T-helper 1 cell treated with Interleukin-12 subunit alpha and Interleukin-12 subunit beta and Interleukin-4 antibody, amounts not matched to agents 30 ng/mL and 1 ng/mL, for 36 hours (primary cell): Measurements from ENCODE around the gene PSMC5. TPM values are rescaled to one million over a fixed set of nuclear protein-coding genes. Genes with fewer than 3 reads are reported as not detected.

Experiments used
- intact Hi-C: fragments of 100-400 bp; cut with micrococcal nuclease; formaldehyde crosslinking; loops from one replicate; pipeline ENCODE4 v1.15.1; 2024
- total RNA-seq: library from RNA; stranded (reverse); gene quantifications from 2 replicates; pipeline ENCODE4 v1.2.3, GENCODE V29; 2022

The PSMC5 gene
- total RNA-seq, 1 donor from 2014 or later, result 169 TPM

DNA sequence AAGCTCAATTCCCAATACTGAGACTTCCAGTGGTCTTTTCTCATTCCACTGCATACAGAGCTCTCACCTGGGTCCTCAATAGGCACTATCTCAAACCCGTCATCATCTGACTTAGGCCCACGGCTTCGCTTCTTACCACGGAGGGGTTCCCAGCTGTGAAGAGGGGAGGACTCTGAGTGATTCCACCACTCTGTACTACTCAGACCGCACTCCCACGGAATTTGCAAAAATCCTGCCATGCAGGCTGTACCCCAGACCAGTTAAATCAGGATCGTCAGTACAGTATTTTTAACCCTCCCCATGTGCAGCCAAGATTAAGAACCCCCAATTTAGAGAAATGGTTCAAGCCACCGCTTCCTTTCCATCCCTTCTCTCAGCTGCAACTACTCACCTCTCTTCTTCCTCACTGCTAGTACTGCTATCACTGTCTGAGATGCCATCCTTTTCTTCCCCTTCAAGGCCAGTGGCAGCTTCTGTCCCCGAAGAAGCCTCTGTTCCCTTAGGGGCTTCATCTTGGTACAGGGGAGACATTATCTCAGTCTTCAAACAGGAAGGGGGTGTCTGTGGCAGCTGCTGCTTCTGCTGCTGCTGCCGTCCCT, 6.2 kb upstream of the PSMC5 start:
- intact Hi-C loops, result no loop called here

DNA sequence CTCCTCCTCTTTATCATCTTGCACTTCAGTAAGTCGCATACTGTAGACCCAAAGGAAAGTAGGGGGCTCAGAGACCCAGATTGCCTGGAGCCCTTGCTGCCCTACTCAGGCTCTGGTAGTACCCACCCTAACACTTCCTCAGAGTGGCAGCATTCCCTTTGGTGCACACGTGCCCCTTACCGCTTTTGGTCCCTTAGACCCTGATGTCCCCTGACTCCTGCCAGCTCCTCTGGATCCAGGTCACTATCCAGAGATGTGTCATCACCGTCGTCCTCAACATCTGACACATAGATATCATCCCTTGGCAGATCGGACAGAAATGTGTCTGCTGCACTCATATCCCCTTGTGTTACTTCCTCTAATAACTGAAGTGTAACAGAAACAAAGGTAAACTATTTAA, 5.4 kb upstream of the PSMC5 start:
- intact Hi-C loops, result no loop called here

DNA sequence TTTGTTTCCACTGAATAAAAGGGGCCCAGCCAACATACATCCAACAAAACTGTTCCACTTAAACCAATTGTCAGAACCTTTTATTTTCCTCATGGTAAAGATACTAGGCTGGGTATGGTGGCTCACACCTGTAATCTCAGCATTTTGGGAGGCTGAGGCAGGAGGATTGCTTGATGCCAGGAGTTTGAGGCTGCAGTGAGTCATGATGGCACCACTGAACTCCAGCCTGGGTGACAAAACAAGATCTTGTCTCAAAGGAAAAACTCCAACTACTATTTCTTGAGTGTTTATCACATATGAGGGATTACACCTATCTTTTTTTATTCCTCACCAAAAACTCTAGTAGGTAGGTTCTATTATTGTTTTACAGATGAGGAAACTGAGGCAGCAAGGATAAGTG, 4.7 kb upstream of the PSMC5 start:
- intact Hi-C loops, result no loop called here

DNA sequence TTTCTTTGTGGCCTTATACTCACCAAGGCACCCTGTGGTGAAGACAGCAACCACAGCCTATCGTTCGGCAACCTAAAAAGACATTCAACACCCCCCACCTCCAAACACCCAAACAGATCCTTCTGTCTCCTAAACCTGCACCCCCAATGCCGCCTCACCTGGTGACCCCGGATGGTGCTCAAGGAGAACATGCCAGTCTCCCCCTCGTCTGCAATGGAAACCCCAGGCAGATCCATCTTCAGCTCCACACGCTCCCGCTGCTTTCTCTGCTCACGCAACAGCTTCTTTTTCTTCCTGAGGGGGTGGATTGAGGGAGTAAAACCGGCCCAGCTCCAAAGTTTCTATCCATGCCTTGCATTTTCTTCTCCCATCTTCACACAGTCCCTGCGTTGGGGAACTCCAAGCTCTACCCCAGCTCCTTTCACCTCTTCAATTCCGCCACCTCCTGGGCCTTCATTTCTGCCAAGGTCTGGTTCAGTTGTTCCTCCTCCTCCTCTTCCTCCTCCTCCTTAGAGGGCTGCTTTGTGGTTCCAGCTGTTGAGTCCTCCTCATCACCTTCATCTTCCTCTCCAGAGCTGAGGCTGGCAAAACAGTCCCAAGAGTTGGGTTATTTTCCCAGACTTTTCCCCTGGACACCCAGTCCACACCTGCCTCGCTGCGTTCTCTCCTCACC, 3.4 kb upstream of the PSMC5 start:
- intact Hi-C loops, result no loop called here

DNA sequence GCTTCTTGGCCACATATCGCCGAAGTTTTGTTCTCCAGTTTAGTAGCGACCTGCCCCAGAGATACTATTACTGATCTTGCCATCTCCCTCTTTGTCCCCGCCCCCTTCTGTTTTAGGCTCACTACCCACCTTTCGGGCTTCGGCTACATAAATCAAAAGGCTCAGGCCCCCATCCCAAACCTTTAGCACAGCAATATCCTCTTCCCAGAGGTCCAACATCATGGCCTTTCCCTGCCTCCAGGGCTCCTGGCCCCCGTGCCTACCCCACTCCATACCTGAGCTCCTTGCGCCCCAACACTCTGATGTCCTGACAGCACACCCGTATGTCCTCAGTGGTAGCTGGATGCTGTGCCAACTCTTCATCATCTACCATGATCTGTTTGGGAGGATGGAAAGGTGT, 2.9 kb upstream of the PSMC5 start:
- intact Hi-C loops, result no loop called here

DNA sequence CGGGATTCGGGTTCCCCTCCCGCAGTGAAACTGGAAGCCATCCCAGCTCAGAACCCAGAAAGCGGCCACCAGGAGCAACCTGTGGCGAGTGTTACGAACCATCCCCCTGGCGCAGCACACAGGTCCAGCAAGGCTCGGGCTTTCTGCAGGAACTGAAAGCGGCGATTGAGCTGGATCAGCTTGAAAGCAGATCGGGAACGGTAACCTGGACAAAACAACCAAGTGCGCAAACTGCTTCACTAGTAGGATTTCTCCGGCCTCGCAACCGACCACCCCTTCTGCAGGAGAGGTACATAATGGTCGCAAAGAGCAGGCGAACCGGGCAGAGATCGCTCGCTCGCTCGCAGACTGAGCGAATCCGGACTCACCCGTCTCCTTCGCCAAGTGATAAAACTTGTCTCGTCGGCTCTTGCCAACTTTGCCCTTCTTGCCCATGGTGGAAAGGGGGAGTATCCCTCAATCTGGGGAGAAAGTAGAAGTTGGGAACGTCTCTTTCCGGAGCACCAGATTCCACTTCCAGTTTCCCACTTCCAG, 696 bp upstream of the PSMC5 start:
- intact Hi-C loops, result loop anchor here (1.0 to 5.0 kb wide), 11 partner anchors 9 to 678 kb away; partner anchors contain the start of genes CCDC47, DCAF7, MAP3K3 and STRADA

DNA sequence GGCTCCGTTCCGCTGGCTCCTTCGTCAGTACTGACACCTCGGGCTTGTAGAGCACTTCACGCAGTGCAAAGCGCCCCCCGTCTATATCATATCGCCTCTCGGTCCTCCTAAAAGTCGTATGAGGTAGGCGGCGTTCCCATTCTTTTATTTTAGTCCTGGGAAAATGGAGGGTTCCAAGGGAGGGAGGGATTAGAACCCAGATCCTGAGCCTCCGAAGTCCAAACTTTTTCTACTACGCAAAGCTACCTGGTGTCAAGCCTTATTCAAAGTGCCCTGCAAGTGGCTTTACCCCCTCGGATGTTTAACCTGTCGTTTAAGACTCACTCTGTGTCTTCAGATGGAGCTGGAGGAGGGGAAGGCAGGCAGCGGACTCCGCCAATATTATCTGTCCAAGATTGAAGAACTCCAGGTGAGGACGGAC, 580 bp downstream of the PSMC5 start:
- intact Hi-C loops, result loop anchor here (1.0 to 5.0 kb wide), 11 partner anchors 7 to 677 kb away; partner anchors contain the start of genes CCDC47, DCAF7, MAP3K3 and STRADA

DNA sequence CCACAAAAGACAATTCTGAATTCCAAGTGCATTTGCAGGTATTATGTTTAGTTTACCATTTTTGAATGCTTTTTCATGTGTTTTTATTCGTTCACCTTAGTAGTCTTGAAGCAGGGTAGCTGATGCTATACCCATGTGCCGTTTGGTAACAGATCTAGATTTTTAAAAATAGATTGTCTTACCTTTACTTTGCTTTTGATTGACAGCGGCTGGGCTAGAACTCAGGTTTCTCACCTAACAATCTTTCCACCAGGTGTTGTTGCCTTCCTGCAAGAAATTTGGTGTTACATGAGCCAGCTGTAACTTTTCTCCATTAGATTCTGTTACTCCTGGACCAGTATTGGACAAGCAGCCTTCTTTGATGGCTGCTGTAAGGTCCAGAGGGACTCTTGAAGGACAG, 1.7 kb downstream of the PSMC5 start:
- intact Hi-C loops, result loop anchor here (5.0 kb wide), 1 partner anchor 402 kb away; no protein-coding TSS in a partner anchor

DNA sequence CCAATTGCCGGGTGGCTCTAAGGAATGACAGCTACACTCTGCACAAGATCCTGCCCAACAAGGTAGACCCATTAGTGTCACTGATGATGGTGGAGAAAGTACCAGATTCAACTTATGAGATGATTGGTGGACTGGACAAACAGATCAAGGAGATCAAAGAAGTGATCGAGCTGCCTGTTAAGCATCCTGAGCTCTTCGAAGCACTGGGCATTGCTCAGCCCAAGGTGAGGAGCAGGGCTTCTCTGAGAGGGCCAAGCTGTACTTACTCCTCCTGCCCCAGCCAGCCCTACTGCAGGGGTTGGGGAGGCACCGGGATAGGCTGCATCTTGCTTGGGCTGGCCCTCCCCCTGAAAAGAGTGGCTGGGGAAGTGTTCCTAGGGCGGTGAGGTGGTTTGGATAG, 3.0 kb downstream of the PSMC5 start:
- intact Hi-C loops, result no loop called here

DNA sequence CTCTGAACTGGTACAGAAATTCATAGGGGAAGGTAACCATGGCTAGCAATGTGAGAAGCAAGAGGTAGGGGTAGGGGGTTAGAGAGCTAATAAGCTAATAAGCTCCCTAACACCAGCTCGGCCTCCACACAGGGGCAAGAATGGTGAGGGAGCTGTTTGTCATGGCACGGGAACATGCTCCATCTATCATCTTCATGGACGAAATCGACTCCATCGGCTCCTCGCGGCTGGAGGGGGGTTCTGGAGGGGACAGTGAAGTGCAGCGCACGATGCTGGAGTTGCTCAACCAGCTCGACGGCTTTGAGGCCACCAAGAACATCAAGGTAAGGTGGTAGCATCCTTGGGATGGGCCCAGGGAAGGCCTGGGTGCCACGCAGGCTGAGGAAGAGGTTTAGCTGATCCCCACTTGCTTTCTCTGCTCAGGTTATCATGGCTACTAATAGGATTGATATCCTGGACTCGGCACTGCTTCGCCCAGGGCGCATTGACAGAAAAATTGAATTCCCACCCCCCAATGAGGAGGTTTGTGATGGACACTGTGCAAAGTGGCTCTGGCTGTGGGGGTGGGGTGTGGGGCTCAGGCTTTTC, 3.8 kb downstream of the PSMC5 start:
- intact Hi-C loops, result loop anchor here (1.0 kb wide), 1 partner anchor 8 kb away; no protein-coding TSS in a partner anchor

DNA sequence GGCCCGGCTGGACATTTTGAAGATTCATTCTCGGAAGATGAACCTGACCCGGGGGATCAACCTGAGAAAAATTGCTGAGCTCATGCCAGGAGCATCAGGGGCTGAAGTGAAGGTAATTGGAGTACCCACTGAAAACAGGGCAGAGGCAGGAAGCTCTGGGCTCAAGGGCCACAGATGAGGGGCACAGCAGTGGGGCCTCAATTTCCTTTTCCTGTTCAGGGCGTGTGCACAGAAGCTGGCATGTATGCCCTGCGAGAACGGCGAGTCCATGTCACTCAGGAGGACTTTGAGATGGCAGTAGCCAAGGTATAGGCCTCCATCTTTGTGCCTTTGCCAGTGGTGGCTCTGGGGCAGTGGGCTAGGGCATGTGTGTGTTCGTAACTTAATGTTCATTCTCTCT, 4.3 kb downstream of the PSMC5 start:
- intact Hi-C loops, result loop anchor here (1.0 kb wide), 1 partner anchor 8 kb away; no protein-coding TSS in a partner anchor

DNA sequence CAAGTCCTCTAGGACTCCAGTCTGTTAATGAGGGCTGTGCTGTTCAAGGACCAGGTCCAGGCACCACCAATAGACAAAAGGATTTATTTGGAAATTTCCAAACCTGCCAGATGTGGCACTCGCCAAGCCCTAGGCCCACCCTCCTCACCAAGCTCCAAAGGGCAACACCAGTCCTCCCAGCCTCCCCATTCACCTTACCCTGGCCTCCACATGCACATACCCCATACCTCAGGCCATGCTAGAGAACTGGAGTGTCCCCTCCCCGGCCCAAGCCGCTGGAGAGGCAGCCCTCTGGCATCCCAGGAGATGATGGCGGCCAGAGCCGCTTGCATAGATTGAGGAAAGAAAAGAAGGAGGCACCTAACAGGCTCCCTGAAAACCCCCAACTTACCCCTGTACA, 4.8 kb downstream of the PSMC5 start:
- intact Hi-C loops, result no loop called here

DNA sequence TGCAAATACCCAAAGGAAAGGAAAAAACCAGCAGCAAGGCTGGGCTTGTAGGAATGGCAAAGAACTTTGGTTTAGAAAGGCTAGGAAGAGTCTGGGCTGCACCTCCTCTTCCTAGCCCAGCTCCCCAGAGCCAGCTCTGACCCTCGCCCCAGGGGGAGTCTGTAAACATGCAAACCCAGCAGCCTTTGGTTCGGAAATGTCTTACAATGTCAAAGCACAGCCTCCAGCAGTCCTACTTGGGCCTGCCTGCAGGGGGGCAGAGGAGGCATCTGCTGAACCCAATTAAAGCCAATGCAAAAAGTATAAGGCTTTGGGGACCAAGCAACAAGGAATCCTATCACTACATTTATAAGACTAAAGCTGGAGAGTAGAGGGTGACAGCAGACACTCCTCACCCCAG, 5.2 kb downstream of the PSMC5 start:
- intact Hi-C loops, result no loop called here

DNA sequence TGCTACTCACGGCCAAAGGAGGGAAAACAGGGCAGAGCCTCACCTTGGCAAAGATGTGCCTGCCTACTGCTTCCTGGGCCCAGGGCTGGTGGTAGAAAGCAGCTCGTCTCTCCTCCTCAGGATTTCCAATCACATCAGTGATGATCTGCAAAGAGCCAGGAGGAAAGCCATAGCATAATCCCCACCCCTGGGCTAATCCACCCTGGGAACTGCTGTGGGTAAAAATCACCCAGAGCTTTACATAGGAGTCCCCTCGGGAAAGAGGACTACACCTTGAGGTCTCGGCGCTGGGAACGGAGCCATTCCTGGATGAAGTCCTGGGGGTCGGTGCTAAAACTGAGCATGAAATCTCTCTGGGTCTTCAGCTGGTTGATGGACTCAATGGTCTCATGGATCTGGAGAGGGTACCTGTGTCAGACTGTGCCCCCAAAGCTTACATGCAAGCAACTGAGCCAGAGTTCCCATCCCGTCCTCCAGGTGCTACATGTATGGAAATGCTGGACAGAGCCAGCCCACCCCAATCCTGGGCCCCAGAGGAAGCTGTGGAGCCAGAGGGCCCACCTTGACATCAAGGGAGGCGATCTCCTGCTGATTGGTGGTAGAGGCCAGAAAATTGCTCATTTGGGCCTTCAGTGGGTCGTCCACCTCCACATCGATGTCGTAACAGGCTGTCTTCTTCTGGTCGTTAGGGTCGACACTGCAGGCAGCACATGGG, 6.0 kb downstream of the PSMC5 start:
- intact Hi-C loops, result no loop called here

DNA sequence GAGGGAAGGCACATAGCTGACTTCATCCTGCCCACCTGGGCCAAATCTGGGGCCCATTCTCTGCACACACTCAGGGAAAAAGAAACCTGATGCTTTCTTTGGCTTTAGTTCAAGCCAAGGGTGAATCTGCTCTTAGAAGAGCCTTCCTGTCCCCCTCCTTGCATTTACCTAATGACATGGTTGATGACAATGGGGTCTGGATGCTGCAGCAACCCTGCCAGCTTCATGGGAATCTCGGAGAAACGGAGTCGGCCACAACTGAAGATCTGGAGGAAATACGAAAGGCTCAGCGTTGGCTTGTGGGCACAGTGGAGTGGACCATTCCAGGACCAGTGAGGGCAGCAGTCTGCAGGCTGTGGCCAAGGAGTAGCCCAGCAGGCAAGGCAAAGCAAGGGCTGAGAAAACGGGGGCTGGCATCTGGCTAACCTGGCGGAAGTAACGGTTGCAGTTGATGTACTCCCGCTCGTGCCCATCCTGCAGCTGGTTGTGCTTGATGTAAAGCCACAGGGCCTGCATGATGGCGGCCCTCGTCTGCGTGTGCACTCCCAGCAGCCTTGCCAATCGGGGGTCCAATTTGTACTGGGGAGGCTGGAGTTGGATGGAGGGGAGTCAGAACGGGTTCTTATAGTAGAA, 6.6 kb downstream of the PSMC5 start:
- intact Hi-C loops, result loop anchor here (2.0 kb wide), 1 partner anchor 93 kb away; the partner anchor contains the start of gene STRADA

DNA sequence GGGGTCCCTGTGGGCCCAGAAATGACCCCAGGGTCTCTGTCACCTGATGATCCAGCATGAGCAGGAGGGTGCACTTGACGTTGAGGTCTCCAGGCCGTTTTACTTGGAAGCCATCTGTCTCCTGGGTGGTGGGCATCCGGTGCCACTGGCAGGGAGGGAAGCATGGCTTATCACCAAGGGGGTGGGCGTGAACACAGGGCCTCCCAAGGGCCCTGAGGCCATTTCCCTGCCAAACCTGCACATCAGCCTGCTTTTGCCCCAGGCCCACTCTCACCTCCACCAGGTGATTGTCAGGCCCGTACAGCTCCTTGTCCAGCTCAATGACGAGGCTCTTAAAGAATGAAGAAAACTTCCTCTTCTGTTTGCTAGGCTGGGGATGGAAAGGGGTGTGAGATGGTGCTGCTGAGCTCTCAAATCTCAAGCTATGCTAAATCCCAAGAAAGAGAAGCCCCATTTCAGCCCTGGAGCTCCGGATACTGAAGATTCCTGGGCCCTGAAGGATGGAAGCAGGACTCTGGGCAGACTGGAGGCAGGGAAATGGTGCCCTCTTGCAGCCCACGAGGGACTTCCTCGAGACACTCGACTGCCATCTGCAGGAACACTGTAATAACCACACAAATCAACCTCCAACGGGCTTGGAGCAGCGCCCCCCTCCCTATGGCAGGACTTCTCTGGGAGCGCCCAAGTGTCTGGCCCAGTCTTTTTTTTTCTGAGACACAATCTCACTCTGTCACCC, 7.4 kb downstream of the PSMC5 start:
- intact Hi-C loops, result loop anchor here (1.0 to 2.0 kb wide), 2 partner anchors 7 to 94 kb away; partner anchors contain the start of genes FTSJ3, PSMC5 and STRADA

DNA sequence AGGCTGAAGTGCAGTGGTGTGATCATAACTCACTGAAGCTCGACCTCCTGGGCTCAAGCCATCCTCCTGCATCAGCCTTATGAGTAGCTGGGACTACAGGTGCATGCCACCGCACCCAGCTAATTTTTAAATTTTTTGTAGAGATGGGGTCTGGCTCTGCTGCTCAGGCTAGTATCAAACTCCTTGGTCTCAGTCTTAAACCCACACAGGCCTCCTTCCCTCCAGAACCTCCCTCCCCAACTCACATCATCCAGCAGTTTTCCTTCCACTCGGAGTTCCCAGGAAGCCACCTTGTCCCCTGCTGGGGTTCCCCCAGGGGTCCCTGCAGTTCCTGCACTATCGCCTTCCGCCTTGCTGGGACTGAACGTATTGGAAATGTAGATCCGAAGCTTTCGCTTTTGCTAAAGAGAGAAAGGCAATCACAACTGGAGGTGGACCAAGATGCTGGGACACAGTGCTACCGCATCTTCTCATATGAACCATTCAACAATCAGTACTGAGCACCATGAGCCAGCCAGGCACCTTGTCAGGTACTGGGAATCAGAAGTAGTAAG, 8.0 kb downstream of the PSMC5 start:
- intact Hi-C loops, result loop anchor here (1.0 to 2.0 kb wide), 2 partner anchors 8 to 94 kb away; partner anchors contain the start of genes FTSJ3, PSMC5 and STRADA

DNA sequence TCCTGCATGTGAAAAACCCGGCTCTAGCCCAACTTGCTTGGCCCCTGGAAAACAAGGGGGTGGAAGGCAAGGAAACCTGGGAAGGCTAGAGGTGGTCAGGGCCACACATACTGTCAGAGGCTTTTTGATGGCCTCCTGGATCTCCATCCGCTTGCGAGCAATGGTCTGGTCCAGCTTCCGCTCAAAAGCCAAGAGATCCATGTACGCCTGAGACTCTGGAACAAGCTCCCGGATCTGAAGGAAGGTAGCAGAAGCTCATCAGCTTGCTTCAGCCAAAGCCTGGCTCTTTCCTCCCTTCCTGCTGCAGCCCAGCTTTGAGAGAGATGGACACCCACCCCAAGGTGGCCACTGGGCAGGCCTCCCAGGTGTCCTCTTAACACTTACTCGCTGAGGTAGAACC, 9.6 kb downstream of the PSMC5 start:
- intact Hi-C loops, result no loop called here

DNA sequence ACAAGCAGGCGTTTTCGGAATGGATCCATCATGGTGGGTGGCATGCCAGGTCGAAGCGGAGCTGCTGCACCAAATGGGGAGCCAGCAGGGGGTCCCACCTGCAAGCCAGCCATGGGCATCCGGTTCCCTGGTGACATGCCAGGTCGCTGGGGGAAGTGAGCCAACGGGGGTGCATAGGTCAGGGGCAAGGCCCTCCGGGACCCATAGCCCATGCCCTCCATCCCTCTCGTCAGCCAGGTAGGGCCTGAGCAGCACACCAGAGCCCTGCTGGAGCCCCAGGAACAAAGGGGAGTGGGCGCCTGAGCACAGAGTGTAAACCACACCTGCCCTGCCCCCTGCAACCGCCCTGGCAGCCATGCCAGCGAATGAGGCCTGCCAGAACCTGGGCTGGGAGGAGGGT, 10.2 kb downstream of the PSMC5 start:
- intact Hi-C loops, result no loop called here
